HG03565 (cell line): ENCODE results near the gene ALPP.
"Not testable (repeated sequence)": the region's sequence is repeated elsewhere in the genome, so short reads cannot be mapped to it uniquely, and the experiment has no call there.

Source experiments
- ATAC-seq: cut with Tn5 transposase; IDR thresholded peaks from one replicate; pipeline ENCODE4 v1.9.1; 2021; ENCODE audit warnings: mild to moderate bottlenecking, moderate library complexity; ENCODE audit not compliant: unreplicated experiment

ALPP gene

DNA sequence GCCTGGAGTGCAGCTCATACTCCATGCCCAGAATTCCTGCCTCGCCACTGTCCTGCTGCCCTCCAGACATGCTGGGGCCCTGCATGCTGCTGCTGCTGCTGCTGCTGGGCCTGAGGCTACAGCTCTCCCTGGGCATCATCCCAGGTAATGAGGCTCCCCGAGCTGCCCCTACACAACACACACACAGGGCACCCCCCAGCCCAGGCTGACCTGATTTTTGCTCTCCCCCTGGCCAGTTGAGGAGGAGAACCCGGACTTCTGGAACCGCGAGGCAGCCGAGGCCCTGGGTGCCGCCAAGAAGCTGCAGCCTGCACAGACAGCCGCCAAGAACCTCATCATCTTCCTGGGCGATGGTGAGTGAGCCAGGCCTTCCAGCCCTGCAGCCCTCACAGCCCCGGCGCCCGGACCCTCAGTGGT, at the start of gene ALPP:
Gene ALPP (plus strand): TSS at position 17 of the 417 bp plus-strand sequence. CDS start 52 bp downstream, at position 69.
- not testable (repeated sequence) for ATAC-seq

GRCh38 chr2:232329716-232330067, 48.9 kb upstream of the ALPP start:
- no peak for ATAC-seq

- ATAC-seq: no peak
These were observed 48.2 kb upstream of the ALPP start for GRCh38 chr2:232330068-232330999.

- ATAC-seq: not testable (repeated sequence)
These were observed 47.5 kb upstream of the ALPP start for GRCh38 chr2:232331061-232331460.

- ATAC-seq: not testable (repeated sequence)
These were observed 46.9 kb upstream of the ALPP start for GRCh38 chr2:232331641-232332040.

DNA sequence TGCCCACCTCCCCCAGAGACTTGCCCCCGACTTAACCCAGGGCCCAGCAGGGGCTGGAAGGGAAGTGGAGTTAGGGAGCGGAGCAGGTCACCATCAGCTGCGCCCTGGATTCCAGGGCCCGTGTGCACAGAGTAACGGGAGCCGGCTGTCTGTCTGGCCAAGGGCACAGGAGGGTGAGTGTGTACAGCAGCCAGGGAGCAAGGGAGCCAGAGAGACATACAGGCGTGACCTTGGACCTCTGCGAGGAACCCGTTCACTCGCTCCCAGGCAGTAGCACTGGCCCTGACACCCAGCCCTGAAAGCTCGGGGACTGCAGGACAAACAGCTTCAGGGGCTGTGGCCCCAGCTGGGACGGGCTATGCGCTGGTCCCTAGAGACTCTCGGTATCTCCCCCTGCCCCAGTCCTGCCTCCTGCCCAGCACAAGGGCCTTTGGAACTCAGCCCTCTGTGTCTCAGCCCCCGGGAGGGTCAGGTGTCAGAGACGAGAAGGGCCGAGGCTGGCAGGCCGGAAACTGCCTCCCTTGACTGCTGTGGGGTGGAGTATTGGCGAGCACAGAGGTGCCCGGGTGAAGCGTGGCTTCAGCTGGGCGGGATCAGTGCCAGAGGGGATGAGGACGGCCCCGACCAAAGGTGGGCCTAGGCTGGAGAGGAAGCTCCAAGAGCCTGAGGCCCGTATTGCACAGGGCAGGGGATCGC, 46.2 kb upstream of the ALPP start:
- ATAC-seq: not testable (repeated sequence)

DNA sequence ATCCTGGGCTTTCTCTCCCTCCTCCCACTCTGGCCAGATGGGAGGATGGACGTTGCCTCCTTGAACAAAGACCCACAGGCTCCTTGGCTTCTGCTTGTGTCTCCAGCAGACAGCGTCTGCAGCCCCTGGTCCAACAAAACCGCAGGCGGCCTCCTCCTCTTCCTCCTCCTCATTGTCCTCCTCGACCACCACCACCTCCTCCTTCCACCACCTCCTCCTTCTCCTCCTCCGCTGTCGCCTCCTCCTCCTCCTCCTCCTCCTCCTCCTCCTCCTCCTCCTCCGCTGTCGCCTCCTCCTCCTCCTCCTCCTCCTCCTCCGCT, 45.7 kb upstream of the ALPP start:
- ATAC-seq: no peak

DNA sequence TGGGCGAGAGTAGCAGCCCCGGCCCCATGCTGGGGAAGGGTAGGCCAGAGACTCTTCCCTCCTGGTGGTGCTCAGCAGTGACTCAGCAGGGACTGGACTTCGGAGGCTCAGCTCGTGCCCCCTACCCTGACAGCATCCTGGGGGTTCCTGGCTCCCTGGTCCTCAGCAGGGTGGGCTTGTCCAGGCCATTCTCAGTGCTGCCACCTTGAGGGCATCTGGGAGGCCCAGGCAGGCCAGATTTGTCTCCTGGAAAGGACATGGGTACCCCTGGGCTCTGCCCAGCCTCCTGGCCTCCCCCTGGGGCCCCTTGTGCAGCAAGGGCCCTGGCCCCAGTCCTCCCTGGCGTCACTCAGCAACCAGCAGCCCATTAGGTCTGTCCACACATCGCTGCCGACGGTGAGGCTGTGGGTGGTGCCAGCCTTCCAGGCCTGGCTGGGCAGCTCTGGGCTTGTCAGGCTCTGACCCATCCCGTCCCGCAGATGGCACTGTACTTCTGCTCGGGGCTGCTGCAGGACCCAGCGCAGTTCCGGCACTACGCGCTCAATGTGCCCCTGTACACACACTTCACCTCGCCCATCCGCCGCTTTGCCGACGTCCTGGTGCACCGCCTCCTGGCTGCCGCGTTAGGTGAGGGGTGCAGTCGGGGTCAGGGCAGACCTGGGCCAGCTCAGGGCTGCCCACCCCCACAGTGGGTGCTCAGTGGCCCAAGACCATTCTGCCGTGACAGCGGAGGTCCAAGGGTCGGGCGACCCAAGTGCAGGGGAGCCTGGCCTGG, 45.0 kb upstream of the ALPP start:
- ATAC-seq: no peak

DNA sequence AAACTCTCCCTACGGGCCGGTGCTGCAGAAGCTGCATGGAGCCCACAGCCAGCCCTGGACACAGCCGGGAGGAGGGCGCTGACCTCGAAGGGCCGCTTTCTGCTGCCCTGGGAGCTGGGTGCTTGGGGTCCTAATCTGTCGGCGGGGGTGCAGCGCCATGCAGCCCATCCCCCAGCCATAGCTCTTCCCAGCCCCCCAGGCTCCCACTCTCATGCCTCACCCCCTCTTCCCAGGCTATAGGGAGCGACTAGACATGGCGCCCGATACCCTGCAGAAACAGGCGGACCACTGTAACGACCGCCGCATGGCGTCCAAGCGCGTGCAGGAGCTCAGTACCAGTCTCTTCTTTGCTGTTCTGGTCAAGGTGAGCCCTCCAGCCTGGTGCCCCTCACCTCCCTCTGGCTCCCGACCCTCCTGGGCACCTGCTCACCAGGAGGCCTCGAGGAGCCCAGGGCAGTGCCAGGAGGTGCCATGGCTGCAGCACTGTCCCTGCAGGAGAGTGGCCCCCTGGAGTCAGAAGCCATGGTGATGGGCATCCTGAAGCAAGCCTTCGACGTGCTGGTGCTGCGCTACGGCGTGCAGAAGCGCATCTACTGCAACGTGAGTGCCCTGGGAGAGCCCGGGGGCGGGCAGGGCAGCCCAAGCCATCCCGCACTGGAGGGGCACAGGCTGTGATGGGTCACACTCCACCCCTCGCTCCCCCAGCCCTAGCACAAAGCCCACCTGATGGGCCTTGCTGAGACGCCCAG, 44.2 kb upstream of the ALPP start:
- ATAC-seq: not testable (repeated sequence)

- ATAC-seq: not testable (repeated sequence)
These were observed 43.7 kb upstream of the ALPP start for GRCh38 chr2:232334885-232335205.

GRCh38 chr2:232335206-232335858, 43.2 kb upstream of the ALPP start:
- ATAC-seq: not testable (repeated sequence)

- no peak for ATAC-seq
These were observed 42.7 kb upstream of the ALPP start for GRCh38 chr2:232335859-232336215.

- ATAC-seq: no peak
These were observed 42.3 kb upstream of the ALPP start for GRCh38 chr2:232336241-232336736.

DNA sequence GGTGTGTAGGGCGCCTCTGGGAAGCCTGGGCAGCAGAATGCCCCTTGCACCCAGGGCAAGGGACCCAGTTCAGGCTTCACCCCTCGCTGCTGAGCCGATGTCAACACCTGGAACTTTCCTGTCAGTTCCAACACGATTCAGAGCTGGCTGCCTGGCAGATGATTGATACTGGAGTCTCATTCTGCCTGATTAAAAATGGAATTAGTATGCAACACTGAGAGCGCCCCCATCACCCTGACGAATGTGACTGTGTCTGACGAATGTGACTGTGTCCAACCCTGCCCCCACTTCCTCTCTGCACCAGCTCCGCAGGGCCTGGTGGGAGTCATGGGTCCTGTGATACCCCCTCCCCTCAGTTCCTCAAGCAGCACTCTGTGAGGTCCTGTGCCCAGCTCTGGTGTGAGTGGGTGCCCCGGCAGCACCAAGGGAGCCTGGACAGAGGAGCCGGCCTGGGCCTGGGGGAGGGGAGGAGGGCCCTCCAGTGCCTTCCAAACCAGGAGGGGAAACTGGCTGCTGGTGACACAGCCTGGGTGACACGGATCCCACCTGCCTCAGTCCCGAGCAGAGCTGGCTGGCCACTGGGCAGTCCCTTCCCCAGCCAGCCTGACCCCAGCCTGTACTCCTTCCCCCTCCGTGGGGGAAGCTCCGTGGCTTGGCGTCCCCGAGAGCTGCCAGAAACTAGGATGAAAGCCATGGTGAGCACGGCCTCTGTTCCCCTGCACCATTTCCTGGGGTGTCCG, 41.4 kb upstream of the ALPP start:
- no peak for ATAC-seq

- not testable (repeated sequence) for ATAC-seq
These were observed 40.3 kb upstream of the ALPP start for GRCh38 chr2:232338094-232338758.

DNA sequence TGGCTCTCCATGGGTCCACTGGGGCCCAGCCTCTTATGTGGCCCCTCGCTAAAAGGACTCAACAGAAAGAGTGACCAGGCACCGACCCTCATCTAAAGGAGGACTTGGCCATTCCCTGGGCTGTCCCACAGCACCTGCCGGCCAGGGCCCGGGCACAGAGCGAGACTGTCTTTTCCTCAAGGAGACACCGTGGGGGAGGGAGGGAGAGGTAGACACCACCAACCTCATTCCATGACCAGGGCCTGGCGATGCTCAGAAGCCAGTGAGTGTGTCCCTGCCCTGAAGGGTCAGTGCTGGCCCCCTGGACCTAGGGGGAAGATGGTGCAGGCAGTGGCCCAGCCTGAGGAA, 39.8 kb upstream of the ALPP start:
- no peak for ATAC-seq

- no peak for ATAC-seq
These were observed 39.1 kb upstream of the ALPP start for GRCh38 chr2:232339121-232340081.
